Gastroesophageal sphincter (tissue), 3 donors: ENCODE measurements around the gene PCDHA2.

Experiments
- POLR2A ChIP-seq, 2 donors: fragments of 450-650 bp; IDR thresholded peaks; one replicate each; pipeline ENCODE4 v1.6.1; 2017; ENCODE audit warnings: antibody characterized with exemption in 2 of 2, mild to moderate bottlenecking in 2 of 2, moderate library complexity in 1 of 2
- POLR2AphosphoS5 ChIP-seq: sonication (generic); formaldehyde crosslinking; IDR thresholded peaks from one replicate; pipeline ENCODE4 v1.6.1; 2017; ENCODE audit warnings: antibody characterized with exemption
- TF ChIP-seq, protein P1 (sequence below), 4 experiments: fragments of 200-600 bp in 2 of 4; fragments of 450-650 bp in 2 of 4; sonication (generic) in 1 of 4; IDR thresholded peaks; one replicate each; pipeline ENCODE4 v1.5.1; 2017 to 2019; ENCODE audit warnings: antibody characterized with exemption in 4 of 4, mild to moderate bottlenecking in 2 of 4, moderate library complexity in 2 of 4

DNA sequence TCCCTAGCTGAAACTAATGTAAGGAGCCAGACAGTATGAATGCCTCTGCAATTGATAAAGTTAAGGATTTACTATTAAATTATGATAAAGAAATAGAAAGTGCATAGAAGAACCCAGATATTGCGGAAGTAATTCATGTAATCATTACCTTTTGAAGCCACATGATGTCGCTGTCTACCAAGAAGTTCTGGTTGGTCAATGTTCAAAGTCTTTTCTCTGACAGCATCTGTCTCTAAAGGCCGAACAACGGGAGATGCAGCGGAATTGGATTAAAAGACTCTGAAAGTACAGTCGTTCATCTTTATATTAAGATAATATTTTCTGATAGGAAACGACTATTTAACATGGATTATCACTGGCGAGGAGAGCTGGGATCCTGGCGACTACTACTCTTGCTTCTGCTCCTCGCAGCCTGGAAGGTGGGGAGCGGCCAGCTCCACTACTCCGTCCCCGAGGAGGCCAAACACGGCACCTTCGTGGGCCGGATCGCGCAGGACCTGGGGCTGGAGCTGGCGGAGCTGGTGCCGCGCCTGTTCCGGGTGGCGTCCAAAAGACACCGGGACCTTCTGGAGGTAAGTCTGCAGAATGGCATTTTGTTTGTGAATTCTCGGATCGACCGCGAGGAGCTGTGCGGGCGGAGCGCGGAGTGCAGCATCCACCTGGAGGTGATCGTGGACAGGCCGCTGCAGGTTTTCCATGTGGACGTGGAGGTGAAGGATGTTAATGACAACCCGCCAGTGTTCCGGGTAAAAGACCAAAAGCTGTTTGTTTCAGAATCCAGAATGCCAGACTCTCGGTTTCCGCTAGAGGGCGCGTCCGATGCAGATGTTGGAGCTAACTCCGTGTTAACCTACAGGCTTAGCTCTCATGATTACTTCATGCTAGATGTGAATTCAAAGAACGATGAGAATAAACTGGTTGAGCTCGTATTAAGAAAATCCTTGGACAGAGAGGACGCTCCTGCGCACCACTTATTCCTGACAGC lies 46.6 kb downstream of the PCDHA2 start, which contains the start of gene PCDHA8:
- TF ChIP-seq, protein P1, sequence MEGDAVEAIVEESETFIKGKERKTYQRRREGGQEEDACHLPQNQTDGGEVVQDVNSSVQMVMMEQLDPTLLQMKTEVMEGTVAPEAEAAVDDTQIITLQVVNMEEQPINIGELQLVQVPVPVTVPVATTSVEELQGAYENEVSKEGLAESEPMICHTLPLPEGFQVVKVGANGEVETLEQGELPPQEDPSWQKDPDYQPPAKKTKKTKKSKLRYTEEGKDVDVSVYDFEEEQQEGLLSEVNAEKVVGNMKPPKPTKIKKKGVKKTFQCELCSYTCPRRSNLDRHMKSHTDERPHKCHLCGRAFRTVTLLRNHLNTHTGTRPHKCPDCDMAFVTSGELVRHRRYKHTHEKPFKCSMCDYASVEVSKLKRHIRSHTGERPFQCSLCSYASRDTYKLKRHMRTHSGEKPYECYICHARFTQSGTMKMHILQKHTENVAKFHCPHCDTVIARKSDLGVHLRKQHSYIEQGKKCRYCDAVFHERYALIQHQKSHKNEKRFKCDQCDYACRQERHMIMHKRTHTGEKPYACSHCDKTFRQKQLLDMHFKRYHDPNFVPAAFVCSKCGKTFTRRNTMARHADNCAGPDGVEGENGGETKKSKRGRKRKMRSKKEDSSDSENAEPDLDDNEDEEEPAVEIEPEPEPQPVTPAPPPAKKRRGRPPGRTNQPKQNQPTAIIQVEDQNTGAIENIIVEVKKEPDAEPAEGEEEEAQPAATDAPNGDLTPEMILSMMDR (IDR thresholded peaks at IDR 0.05) = no peak
- TF ChIP-seq POLR2AphosphoS5 (no peak), POLR2A (IDR thresholded peaks at IDR 0.05) (no peak)
